Measurements from ENCODE around the gene SQOR. TPM values are rescaled to one million over a fixed set of nuclear protein-coding genes. Genes with fewer than 3 reads are reported as not detected.

The SQOR gene
- total RNA-seq, 1 donor from 2014 or later = 11.5 TPM

DNA sequence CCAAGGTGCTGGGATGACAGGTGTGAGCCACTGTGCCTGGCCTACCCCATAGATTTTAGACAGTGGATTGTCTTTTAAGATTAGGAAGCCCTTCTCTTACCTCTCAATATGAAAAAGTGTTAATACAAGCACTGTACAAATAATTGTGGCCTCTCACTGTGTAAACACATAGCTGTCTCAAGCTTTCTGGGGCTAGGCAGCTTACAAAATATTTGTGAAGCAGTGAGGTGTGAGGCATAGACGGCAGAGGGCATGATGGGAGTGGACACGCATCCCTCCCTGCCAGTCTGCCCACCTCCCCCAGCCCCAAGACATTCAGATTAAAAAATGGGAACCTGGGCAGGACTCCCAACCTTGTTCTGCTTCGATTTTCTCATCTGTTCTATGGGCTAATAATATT lies 34.6 kb downstream of the SQOR start:
- no peaks in the 10 kb centered on the region for H3K27me3 ChIP-seq (ENCODE audit: control insufficient read depth in 3 of 3, insufficient read depth in 3 of 3, low read length in 3 of 3)
- no peak overlapping the region for H3K4me3 ChIP-seq (ENCODE audit: low read length in 3 of 3)
- H3K9me3 ChIP-seq (ENCODE audit: control insufficient read depth in 3 of 3, low read length in 3 of 3) = no peaks in the 10 kb centered on the region
- H3K36me3 ChIP-seq (ENCODE audit: control insufficient read depth in 3 of 3, insufficient read depth in 3 of 3, low read length in 3 of 3) = peaks cover 19 to 45% (median 38%) of the 10 kb centered on the region in 3 donors
- peaks cover 1% of the 10 kb centered on the region in 3 donors for H3K4me1 ChIP-seq (ENCODE audit: control insufficient read depth in 3 of 3, insufficient read depth in 3 of 3, low read length in 3 of 3)
- no peak overlapping the region for H3K9ac ChIP-seq (ENCODE audit: low read depth in 1 of 3, low read length in 3 of 3)
- H3K27ac ChIP-seq (ENCODE audit: low read depth, low read length) = no peak overlapping the region

DNA sequence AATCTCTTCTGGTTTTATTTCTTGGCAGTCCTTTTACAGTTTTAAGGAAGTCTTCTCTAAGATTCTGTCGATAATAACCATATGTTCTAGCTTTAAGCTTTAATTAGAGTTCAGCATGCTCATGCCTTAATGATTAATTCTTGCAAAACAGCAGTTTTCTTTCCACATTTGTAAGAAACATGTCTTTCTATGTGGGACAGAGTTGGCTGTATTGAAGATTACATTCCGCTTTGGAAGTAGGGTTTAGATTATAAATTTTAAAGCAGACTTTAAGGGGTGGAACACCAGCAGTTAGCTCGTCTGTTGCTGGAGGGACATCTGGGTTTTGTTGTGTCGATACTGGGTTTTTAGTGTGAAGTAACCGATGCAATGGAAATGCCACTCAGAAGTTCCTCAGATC lies 35.3 kb downstream of the SQOR start:
- no peak overlapping the region for H3K27ac ChIP-seq (ENCODE audit: low read depth, low read length)
- H3K4me3 ChIP-seq (ENCODE audit: low read length in 3 of 3) = no peak overlapping the region
- H3K9ac ChIP-seq (ENCODE audit: low read depth in 1 of 3, low read length in 3 of 3) = no peak overlapping the region

DNA sequence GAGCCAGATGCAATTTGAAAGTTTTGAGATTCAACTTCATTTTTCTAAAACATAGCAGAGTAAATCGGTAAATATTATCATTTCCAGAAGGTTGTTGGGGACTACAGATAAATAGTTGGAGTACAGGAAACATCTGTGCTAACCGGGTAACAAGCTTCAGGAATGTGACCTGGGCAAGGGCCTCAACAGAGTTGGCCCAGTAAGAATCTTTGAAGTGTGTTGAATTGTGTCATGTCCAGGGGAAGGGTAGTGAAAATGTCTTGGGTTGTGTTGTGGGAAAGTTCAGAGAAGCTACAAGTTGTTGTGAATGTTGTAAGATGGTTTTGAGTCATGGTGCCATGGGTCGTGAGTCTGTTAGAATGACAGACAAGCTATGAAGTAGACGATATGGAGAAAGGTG lies 35.7 kb downstream of the SQOR start:
- no peaks in the 10 kb centered on the region for H3K9me3 ChIP-seq (ENCODE audit: control insufficient read depth in 3 of 3, low read length in 3 of 3)
- H3K9ac ChIP-seq (ENCODE audit: low read depth in 1 of 3, low read length in 3 of 3) = no peak overlapping the region
- H3K36me3 ChIP-seq (ENCODE audit: control insufficient read depth in 3 of 3, insufficient read depth in 3 of 3, low read length in 3 of 3) = peaks cover 19 to 47% (median 41%) of the 10 kb centered on the region in 3 donors
- no peaks in the 10 kb centered on the region for H3K4me1 ChIP-seq (ENCODE audit: control insufficient read depth in 3 of 3, insufficient read depth in 3 of 3, low read length in 3 of 3)
- H3K27ac ChIP-seq (ENCODE audit: low read depth, low read length) = no peak overlapping the region
- no peaks in the 10 kb centered on the region for H3K27me3 ChIP-seq (ENCODE audit: control insufficient read depth in 3 of 3, insufficient read depth in 3 of 3, low read length in 3 of 3)
- H3K4me3 ChIP-seq (ENCODE audit: low read length in 3 of 3) = no peak overlapping the region

More for the DNA sequence above, 35.3 kb downstream of the SQOR start:
- Histone ChIP-seq H3K36me3 (ENCODE audit: control insufficient read depth in 3 of 3, insufficient read depth in 3 of 3, low read length in 3 of 3) (peaks cover 19 to 44% (median 40%) of the 10 kb centered on the region in 3 donors), H3K9me3 (ENCODE audit: control insufficient read depth in 3 of 3, low read length in 3 of 3) (no peaks in the 10 kb centered on the region), H3K4me1 (ENCODE audit: control insufficient read depth in 3 of 3, insufficient read depth in 3 of 3, low read length in 3 of 3) (no peaks in the 10 kb centered on the region), H3K27me3 (ENCODE audit: control insufficient read depth in 3 of 3, insufficient read depth in 3 of 3, low read length in 3 of 3) (no peaks in the 10 kb centered on the region)

DNA sequence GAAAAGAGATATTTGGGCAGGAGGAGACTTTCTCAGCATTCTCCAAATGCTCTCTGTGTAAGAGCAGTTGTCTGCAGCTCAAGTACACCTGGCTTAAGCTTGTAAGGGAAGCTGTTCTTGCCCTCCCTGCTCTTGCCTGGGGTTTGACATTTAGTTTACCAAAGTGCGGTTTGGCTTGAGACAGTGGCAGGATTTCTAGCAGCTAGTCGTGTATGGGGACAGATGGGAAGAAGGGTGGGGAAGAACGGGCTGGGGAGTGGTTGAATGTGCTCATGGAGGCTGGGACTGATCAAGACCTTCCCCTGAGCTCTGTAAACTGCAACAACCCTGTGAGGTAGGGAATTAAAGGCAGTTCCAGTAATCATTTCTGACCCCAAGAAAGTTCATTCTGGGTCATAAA lies 39.8 kb downstream of the SQOR start:
- Histone ChIP-seq H3K36me3 (ENCODE audit: control insufficient read depth in 3 of 3, insufficient read depth in 3 of 3, low read length in 3 of 3) (peaks cover 22 to 59% (median 54%) of the 10 kb centered on the region in 3 donors), H3K9me3 (ENCODE audit: control insufficient read depth in 3 of 3, low read length in 3 of 3) (no peaks in the 10 kb centered on the region), H3K27me3 (ENCODE audit: control insufficient read depth in 3 of 3, insufficient read depth in 3 of 3, low read length in 3 of 3) (no peaks in the 10 kb centered on the region), H3K4me3 (ENCODE audit: low read length in 3 of 3) (no peak overlapping the region), H3K4me1 (ENCODE audit: control insufficient read depth in 3 of 3, insufficient read depth in 3 of 3, low read length in 3 of 3) (no peaks in the 10 kb centered on the region), H3K9ac (ENCODE audit: low read depth in 1 of 3, low read length in 3 of 3) (no peak overlapping the region), H3K27ac (ENCODE audit: low read depth, low read length) (no peak overlapping the region)

DNA sequence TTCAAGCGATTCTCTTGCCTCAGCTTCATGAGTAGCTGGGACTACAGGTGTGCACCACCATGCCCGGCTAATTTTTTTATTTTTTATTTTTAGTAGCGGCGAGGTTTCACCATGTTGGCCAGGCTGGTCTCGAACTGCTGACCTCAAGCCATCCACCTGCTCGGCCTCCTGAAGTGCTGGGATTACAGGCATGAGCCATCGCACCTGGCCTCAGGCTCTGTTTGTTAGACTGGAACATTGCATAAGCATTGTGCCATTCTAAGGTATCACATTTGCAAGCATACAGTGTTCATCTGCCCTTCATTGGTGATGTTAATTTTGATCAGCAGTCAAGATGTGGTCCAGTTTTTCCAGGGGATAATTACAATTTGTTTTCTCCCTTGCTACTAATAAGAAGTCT lies 43.0 kb downstream of the SQOR start:
- Histone ChIP-seq H3K27me3 (ENCODE audit: control insufficient read depth in 3 of 3, insufficient read depth in 3 of 3, low read length in 3 of 3) (no peaks in the 10 kb centered on the region), H3K9me3 (ENCODE audit: control insufficient read depth in 3 of 3, low read length in 3 of 3) (no peaks in the 10 kb centered on the region), H3K4me1 (ENCODE audit: control insufficient read depth in 3 of 3, insufficient read depth in 3 of 3, low read length in 3 of 3) (no peaks in the 10 kb centered on the region), H3K27ac (ENCODE audit: low read depth, low read length) (no peak overlapping the region), H3K9ac (ENCODE audit: low read depth in 1 of 3, low read length in 3 of 3) (no peak overlapping the region), H3K36me3 (ENCODE audit: control insufficient read depth in 3 of 3, insufficient read depth in 3 of 3, low read length in 3 of 3) (peaks cover 14 to 56% (median 48%) of the 10 kb centered on the region in 3 donors), H3K4me3 (ENCODE audit: low read length in 3 of 3) (no peak overlapping the region)

DNA sequence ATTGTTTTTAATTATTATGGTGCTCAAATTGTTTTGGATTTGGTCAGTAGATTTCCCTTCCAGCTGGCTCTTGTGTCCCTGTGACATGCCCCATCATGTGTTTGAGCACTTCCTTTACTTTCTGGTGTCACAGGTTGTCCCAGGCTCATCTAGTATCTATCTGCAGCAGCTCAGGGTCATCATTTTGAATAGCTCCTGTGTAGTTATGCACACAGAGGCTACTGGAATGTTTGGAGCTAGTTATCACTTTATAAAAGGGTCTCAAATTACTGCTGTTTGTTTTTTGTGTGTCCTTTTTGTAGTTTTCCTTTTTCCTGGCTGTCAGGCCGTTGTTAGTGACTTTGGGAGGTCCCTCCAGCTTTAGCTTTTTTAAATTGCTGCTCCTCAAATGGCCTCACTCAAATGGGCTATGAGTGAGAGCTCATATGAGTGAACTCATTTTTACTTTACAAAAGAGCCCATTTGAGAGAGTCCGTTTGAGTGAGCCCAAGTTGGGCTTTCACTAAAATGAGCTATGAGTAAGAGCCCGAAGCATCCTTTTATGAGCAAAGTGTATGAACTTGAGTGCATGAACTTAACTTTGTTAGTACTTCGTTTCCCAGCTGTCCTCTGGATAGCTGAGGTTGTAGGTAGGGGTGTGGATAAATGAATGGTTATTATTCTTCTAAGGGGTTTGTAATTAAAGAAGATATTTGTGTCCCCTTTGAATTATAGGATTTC lies 43.8 kb downstream of the SQOR start:
- Histone ChIP-seq H3K9ac (ENCODE audit: low read depth in 1 of 3, low read length in 3 of 3) (no peak overlapping the region), H3K27me3 (ENCODE audit: control insufficient read depth in 3 of 3, insufficient read depth in 3 of 3, low read length in 3 of 3) (no peaks in the 10 kb centered on the region), H3K27ac (ENCODE audit: low read depth, low read length) (no peak overlapping the region), H3K36me3 (ENCODE audit: control insufficient read depth in 3 of 3, insufficient read depth in 3 of 3, low read length in 3 of 3) (peaks cover 13 to 55% (median 54%) of the 10 kb centered on the region in 3 donors), H3K4me3 (ENCODE audit: low read length in 3 of 3) (no peak overlapping the region), H3K4me1 (ENCODE audit: control insufficient read depth in 3 of 3, insufficient read depth in 3 of 3, low read length in 3 of 3) (no peaks in the 10 kb centered on the region), H3K9me3 (ENCODE audit: control insufficient read depth in 3 of 3, low read length in 3 of 3) (no peaks in the 10 kb centered on the region)

DNA sequence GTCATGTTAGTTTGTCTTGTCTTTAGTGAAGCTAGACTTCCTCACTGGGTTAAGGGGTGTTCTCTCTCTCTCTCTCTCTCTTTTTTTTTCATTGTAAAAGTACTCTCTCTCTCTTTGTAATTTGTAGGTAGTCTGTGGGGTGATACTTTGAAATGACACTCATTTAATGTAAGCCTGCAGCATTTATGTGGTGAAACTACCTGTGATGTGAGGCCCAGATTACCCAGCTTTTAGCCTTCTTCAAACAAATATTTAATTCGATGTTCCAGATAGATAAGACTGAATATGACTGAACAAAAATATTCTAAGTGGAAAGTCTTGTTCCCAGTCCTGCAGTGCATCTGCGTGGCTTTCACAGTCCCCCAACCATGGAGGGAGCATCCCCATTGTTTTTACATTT lies 49.7 kb downstream of the SQOR start:
- Histone ChIP-seq H3K4me1 (ENCODE audit: control insufficient read depth in 3 of 3, insufficient read depth in 3 of 3, low read length in 3 of 3) (no peaks in the 10 kb centered on the region), H3K4me3 (ENCODE audit: low read length in 3 of 3) (no peak overlapping the region), H3K9me3 (ENCODE audit: control insufficient read depth in 3 of 3, low read length in 3 of 3) (no peaks in the 10 kb centered on the region), H3K36me3 (ENCODE audit: control insufficient read depth in 3 of 3, insufficient read depth in 3 of 3, low read length in 3 of 3) (peaks cover 22 to 61% (median 57%) of the 10 kb centered on the region in 3 donors), H3K9ac (ENCODE audit: low read depth in 1 of 3, low read length in 3 of 3) (no peak overlapping the region), H3K27ac (ENCODE audit: low read depth, low read length) (no peak overlapping the region), H3K27me3 (ENCODE audit: control insufficient read depth in 3 of 3, insufficient read depth in 3 of 3, low read length in 3 of 3) (no peaks in the 10 kb centered on the region)

DNA sequence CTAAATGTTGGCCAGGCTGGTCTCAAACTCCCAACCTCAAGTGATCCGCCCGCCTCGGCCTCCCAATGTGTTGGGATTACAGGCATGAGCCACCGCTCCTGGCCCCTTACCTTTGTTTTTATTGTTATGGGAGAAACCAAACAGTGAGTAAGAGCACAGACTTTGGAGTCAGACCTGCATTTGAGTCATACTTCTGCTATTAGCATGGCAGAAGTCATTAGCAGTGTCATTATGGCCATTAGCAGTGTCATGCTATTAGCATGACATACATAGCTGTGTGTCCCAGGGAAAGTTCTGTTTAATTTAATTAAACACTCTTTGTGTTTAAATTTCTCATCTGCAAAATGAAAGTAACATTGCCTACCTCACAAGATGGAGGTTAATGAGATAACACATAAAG lies 54.8 kb downstream of the SQOR start:
- Histone ChIP-seq H3K36me3 (ENCODE audit: control insufficient read depth in 3 of 3, insufficient read depth in 3 of 3, low read length in 3 of 3) (peaks cover 39 to 65% (median 60%) of the 10 kb centered on the region in 3 donors), H3K27ac (ENCODE audit: low read depth, low read length) (no peak overlapping the region), H3K4me3 (ENCODE audit: low read length in 3 of 3) (no peak overlapping the region), H3K27me3 (ENCODE audit: control insufficient read depth in 3 of 3, insufficient read depth in 3 of 3, low read length in 3 of 3) (no peaks in the 10 kb centered on the region), H3K9me3 (ENCODE audit: control insufficient read depth in 3 of 3, low read length in 3 of 3) (no peaks in the 10 kb centered on the region), H3K4me1 (ENCODE audit: control insufficient read depth in 3 of 3, insufficient read depth in 3 of 3, low read length in 3 of 3) (no peaks in the 10 kb centered on the region), H3K9ac (ENCODE audit: low read depth in 1 of 3, low read length in 3 of 3) (no peak overlapping the region)

DNA sequence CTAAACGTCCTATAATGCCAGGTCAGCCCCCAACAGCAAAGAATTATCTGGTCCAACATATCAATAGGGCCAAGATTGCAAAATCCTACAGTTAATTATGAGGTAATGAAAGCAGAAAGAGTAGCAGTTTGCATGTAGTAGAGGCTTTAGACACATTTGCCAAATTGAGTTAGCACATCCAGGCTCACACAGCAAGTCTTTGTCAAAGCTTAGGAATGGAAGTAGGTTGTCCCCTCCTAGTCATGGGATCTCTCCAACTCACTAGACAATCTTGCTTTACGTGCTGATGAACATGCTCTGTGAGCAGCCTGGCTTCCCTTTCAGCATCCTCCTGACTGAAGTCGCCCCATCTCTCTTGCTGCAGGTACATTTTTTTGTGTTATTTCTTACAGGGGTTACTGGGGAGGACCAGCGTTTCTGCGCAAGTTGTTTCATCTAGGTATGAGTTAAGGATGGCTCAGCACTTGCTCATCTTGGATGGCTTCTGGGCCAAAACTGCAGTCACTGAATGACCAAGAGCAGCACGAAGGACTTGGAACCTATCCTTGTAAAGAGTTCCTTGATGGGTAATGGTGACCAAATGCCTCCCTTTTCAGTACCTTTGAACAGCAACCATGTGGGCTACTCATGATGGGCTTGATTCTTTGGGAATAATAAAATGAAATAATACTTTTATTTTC lies 55.9 kb downstream of the SQOR start:
- H3K27me3 ChIP-seq (ENCODE audit: control insufficient read depth in 3 of 3, insufficient read depth in 3 of 3, low read length in 3 of 3) = no peaks in the 10 kb centered on the region
- H3K36me3 ChIP-seq (ENCODE audit: control insufficient read depth in 3 of 3, insufficient read depth in 3 of 3, low read length in 3 of 3) = peaks cover 34 to 55% (median 51%) of the 10 kb centered on the region in 3 donors
- no peaks in the 10 kb centered on the region for H3K4me1 ChIP-seq (ENCODE audit: control insufficient read depth in 3 of 3, insufficient read depth in 3 of 3, low read length in 3 of 3)
- H3K4me3 ChIP-seq (ENCODE audit: low read length in 3 of 3) = no peak overlapping the region
- H3K9me3 ChIP-seq (ENCODE audit: control insufficient read depth in 3 of 3, low read length in 3 of 3) = no peaks in the 10 kb centered on the region
- no peak overlapping the region for H3K27ac ChIP-seq (ENCODE audit: low read depth, low read length)
- no peak overlapping the region for H3K9ac ChIP-seq (ENCODE audit: low read depth in 1 of 3, low read length in 3 of 3)

DNA sequence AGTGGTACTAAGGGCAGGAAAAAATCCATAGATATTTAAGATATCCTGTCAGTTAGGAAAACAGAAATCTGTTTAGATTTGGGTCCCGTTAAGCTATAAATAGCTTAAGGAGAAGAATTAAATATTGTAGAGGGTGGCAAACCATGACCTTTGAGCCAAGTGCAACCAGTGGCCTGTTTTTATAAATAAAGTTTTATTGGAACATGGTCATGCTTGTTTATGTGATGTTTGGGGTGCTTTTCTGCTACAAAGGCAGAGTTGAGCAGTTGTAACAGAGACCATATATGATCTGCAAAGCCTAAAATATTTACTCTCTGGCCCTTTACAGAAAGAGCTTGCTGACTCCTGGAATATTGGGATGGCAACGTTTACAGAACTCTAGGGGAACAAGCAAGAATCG lies 66.3 kb downstream of the SQOR start:
- no peaks in the 10 kb centered on the region for H3K36me3 ChIP-seq (ENCODE audit: control insufficient read depth in 3 of 3, insufficient read depth in 3 of 3, low read length in 3 of 3)
- no peak overlapping the region for H3K9ac ChIP-seq (ENCODE audit: low read depth in 1 of 3, low read length in 3 of 3)
- no peaks in the 10 kb centered on the region for H3K9me3 ChIP-seq (ENCODE audit: control insufficient read depth in 3 of 3, low read length in 3 of 3)
- peaks cover 0 to 13% (median 11%) of the 10 kb centered on the region in 3 donors for H3K27me3 ChIP-seq (ENCODE audit: control insufficient read depth in 3 of 3, insufficient read depth in 3 of 3, low read length in 3 of 3)
- H3K27ac ChIP-seq (ENCODE audit: low read depth, low read length) = no peak overlapping the region
- H3K4me1 ChIP-seq (ENCODE audit: control insufficient read depth in 3 of 3, insufficient read depth in 3 of 3, low read length in 3 of 3) = peaks cover 3 to 9% (median 7%) of the 10 kb centered on the region in 3 donors
- H3K4me3 ChIP-seq (ENCODE audit: low read length in 3 of 3) = no peak overlapping the region
